Colonic mucosa (tissue), 4 donors: ENCODE measurements around the gene SEPHS1. TPM values are rescaled to one million over a fixed set of nuclear protein-coding genes. Genes with fewer than 3 reads are reported as not detected.

Source experiments
- DNase-seq: peaks from one replicate; pipeline ENCODE4 v3.0.0-alpha.2; 2020
- H3K27ac ChIP-seq: fragments of 200-600 bp; one replicate; pipeline ENCODE4 v1.8.0; 2021
- H3K27me3 ChIP-seq: fragments of 200-600 bp; one replicate; pipeline ENCODE4 v1.8.0; 2021
- H3K36me3 ChIP-seq: fragments of 200-600 bp; one replicate; pipeline ENCODE4 v1.8.0; 2021
- H3K4me1 ChIP-seq: fragments of 200-600 bp; one replicate; pipeline ENCODE4 v1.8.0; 2021; ENCODE audit warnings: mild to moderate bottlenecking
- H3K4me3 ChIP-seq: fragments of 200-600 bp; one replicate; pipeline ENCODE4 v1.8.0; 2021
- H3K9ac ChIP-seq, 2 donors: one replicate each; pipeline ENCODE4 v1.7.0; 2013; ENCODE audit warnings: control low read depth in 2 of 2, low read depth in 2 of 2, low read length in 2 of 2
- H3K9me3 ChIP-seq: fragments of 200-600 bp; one replicate; pipeline ENCODE4 v1.8.0; 2021
- intact Hi-C: fragments of 100-400 bp; cut with DNase I; formaldehyde crosslinking; loops from one replicate; pipeline ENCODE4 v1.14.1; 2022
- total RNA-seq, 2 donors: library from RNA; stranded (reverse); fragmentation: NEBNext Ultra II Directional in 1 of 2; extraction: Animal tissue kit (Norgen Biotek cat#: 25700) in 1 of 2; gene quantifications; one replicate each; pipeline ENCODE4 v1.2.1, GENCODE V29; 2021
- TF ChIP-seq, protein P1 (sequence below): fragments of 200-600 bp; IDR thresholded peaks from one replicate; pipeline ENCODE4 v1.8.0; 2022; ENCODE audit warnings: antibody characterized with exemption, mild to moderate bottlenecking
- donor health status: healthy.
- donor health status: DM: no; HTN: no; CAD: no.
- donor health status: DM: no; HTN: no; CAD: no.

SEPHS1 gene
- total RNA-seq, 2 donors from 2014 or later, result 34.4 to 51.3 TPM

DNA sequence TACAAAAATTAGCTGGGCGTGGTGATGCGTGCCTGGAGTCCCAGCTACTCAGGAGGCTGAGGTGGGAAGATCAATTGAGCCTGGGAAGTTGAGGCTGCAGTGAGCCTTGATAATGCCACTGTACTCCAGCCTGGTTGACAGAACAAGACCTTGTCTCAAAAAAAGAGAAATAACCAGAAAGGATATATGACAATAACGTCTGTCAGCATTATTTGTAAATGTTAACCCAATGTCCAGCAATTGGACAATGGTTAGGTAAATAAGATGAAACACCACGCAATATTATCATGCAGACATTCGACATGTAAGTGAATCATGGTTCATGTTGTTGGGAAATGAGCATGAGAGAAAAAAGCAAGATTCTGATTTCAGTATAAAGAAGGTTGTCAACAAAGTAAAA is 44.6 kb upstream of the SEPHS1 start:
- TF ChIP-seq, protein P1, sequence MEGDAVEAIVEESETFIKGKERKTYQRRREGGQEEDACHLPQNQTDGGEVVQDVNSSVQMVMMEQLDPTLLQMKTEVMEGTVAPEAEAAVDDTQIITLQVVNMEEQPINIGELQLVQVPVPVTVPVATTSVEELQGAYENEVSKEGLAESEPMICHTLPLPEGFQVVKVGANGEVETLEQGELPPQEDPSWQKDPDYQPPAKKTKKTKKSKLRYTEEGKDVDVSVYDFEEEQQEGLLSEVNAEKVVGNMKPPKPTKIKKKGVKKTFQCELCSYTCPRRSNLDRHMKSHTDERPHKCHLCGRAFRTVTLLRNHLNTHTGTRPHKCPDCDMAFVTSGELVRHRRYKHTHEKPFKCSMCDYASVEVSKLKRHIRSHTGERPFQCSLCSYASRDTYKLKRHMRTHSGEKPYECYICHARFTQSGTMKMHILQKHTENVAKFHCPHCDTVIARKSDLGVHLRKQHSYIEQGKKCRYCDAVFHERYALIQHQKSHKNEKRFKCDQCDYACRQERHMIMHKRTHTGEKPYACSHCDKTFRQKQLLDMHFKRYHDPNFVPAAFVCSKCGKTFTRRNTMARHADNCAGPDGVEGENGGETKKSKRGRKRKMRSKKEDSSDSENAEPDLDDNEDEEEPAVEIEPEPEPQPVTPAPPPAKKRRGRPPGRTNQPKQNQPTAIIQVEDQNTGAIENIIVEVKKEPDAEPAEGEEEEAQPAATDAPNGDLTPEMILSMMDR, result no peak
- H3K36me3 ChIP-seq, result no peaks in the 10 kb centered on the region
- no peaks in the 10 kb centered on the region for H3K27me3 ChIP-seq
- intact Hi-C loops, result no loop called here
- H3K9me3 ChIP-seq, result no peaks in the 10 kb centered on the region
- no peak for DNase-seq
- H3K27ac ChIP-seq, result no peak overlapping the region
- H3K4me3 ChIP-seq, result no peak overlapping the region
- H3K4me1 ChIP-seq, result no peaks in the 10 kb centered on the region
- no peak overlapping the region for H3K9ac ChIP-seq

DNA sequence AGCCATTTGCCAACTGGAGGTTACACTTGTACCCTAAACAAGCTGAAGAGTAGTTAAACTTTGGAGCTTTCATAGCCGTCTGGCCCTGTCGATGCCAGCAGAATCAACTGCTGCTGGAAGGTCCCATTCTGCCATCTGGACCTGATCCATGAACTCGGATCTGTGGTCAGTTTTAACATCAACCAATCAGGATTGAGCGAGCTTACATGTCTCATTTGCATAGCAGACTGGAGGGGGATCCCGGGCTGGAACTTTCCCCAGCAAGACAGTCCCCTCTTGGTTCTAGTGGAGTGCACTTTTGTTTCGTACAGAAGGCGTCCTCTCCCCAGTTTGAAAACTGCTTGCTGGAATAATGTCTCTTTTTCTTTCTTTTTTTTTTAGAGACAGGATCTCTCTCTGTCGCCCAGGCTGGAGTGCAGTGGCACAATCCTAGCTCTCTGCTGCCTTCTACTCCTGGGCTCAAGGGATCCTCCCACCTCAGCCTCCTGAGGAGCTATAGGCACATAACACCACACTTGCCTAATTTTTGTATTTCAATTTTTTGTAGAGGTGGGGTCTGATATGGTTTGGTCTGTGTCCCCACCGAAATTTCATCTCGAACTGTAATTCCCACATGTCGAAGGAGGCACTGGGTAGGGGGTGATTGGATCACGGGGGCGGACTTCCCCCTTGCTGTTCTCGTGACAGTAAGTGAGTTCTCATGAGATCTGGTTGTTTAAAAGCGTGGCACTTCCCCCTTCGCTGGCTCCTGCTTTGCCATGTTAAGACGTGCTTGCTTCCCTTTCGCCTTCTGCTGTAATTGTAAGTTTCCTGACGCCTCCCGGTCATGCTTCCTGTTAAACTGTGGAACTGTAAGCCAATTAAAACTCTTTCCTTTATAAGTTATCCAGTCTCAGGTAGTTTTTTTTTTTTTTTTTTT is 42.8 kb upstream of the SEPHS1 start:
- TF ChIP-seq, protein P1, result no peak
- no peak overlapping the region for H3K27ac ChIP-seq
- no peaks in the 10 kb centered on the region for H3K4me1 ChIP-seq
- DNase-seq, result no peak
- no peaks in the 10 kb centered on the region for H3K27me3 ChIP-seq
- no peak overlapping the region for H3K9ac ChIP-seq
- no peak overlapping the region for H3K4me3 ChIP-seq
- no peaks in the 10 kb centered on the region for H3K36me3 ChIP-seq
- intact Hi-C loops, result no loop called here
- no peaks in the 10 kb centered on the region for H3K9me3 ChIP-seq

DNA sequence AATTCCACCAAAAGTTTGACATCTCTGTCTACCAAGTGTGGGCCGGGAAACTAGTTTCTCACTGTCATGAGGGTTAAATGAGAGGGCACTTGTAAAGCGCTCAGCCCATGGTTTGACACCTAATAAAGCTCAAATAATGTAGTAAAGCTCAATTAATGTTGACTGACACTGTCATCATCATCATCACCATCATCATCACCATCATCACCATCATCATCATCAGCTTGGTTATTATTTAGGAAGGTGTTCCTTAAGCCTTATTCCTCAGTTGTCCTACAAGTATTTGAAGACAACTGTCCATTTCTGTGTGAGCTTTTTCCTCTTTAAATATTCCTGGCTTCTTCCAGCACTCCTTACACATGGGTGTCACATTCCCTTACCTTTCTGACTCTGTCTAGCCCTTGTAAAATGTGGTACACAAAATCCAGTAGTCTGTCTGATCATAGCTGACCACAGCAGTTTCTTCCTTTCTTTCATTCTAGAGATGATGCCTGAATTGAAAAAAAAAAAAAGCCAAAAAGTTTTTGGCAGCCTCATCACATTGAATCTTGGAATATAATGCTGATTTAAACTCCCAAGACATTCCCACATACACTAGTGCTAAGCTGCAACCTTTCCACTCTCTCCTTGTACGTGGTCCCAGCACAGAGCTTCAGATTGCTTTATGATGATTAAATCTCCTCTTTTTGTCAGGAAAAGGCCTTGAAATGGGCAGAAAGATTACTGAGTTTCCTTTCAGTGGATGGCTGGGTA is 40.6 kb upstream of the SEPHS1 start:
- DNase-seq, result no peak
- H3K9ac ChIP-seq, result no peak overlapping the region
- TF ChIP-seq, protein P1, result no peak
- no peak overlapping the region for H3K4me3 ChIP-seq
- no peak overlapping the region for H3K27ac ChIP-seq
- H3K9me3 ChIP-seq, result no peaks in the 10 kb centered on the region
- intact Hi-C loops, result no loop called here
- H3K27me3 ChIP-seq, result no peaks in the 10 kb centered on the region
- peaks cover 5% of the 10 kb centered on the region for H3K4me1 ChIP-seq
- H3K36me3 ChIP-seq, result no peaks in the 10 kb centered on the region

DNA sequence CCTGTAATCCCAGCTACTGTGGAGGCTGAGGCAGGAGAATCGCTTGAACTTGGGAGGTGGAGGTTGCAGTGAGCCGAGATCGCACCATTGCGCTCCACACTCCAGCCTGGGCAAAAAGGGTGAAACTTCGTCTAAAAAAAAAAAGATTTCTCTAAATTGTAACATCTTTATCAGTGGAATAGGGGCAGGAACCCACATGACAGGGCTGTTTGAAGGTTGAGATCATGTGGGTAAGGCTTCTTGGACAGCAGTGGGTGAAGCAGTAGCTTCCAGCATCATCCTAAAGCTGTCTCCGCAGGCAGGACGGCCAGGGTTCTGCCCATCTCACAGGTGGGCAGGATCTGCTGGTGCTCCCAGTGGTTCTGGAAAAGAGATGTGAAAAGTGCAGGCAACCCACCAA is 37.9 kb upstream of the SEPHS1 start:
- H3K9me3 ChIP-seq, result no peaks in the 10 kb centered on the region
- H3K9ac ChIP-seq, result no peak overlapping the region
- DNase-seq, result no peak
- no peaks in the 10 kb centered on the region for H3K27me3 ChIP-seq
- no peak overlapping the region for H3K27ac ChIP-seq
- TF ChIP-seq, protein P1, result no peak
- H3K36me3 ChIP-seq, result no peaks in the 10 kb centered on the region
- no peak overlapping the region for H3K4me3 ChIP-seq
- H3K4me1 ChIP-seq, result peaks cover 5% of the 10 kb centered on the region
- intact Hi-C loops, result no loop called here

DNA sequence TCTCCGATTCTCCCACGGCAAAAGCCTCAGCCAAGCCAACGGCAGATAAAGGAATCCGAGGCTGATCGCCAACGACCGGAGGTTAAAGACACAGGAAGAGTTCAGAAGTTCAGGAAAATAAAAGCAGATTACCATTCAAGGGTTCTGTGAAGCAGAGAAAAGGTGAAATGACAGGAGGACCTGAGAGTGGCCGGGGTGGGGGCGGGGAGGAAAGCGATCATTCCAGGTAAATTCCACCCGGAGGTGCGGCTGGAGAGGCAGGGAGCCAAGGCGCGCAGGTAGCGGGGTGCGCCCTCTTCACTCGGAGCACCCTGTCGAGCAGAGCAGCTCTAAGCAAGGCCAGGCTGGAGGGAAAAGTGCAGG is 35.3 kb upstream of the SEPHS1 start:
- Histone ChIP-seq H3K9me3 (no peaks in the 10 kb centered on the region), H3K4me3 (peak overlapping the region; percentile 14), H3K4me1 (peaks cover 5% of the 10 kb centered on the region), H3K9ac (peak overlapping the region; percentile 13 to 76), H3K27me3 (no peaks in the 10 kb centered on the region), H3K27ac (peak overlapping the region; percentile 68), H3K36me3 (no peaks in the 10 kb centered on the region)
- intact Hi-C loops, result no loop called here
- peak; percentile 84 for DNase-seq
- TF ChIP-seq, protein P1, result no peak
